ENCODE results near the gene SGMS2.

Gene SGMS2

DNA sequence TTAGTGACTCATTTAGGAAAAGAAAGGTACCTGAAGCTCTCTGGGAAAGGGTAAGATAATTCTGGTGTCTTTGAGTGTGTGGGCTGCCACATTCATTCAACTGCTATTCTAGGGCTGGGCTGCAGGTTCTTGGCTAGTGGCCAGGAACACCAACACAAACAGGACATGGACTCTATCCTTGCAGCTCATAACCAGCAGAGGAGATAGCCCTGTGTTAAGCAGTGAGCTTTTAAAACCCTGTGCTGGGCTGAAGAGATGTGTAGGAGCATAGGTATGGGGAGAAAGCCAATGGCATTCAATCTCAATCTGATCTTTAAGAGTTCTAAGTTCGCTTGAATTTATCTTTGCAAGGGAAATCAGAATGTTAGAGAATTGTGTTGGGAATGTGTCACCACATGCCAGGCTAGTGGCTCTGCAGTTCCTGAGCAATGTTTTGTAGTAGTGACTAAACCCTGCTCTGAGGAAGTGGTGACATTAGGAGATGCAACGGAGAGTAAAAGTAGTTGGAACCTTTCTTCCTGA is 39.2 kb downstream of the SGMS2 start:
- TF ChIP-seq EP300 (IDR thresholded peaks at IDR 0.05; ENCODE audit: borderline replicate concordance): no peak
- TF ChIP-seq NFIC (IDR thresholded peaks at IDR 0.05): peak; percentile 16; the same call in 1 of the 2 replicates

DNA sequence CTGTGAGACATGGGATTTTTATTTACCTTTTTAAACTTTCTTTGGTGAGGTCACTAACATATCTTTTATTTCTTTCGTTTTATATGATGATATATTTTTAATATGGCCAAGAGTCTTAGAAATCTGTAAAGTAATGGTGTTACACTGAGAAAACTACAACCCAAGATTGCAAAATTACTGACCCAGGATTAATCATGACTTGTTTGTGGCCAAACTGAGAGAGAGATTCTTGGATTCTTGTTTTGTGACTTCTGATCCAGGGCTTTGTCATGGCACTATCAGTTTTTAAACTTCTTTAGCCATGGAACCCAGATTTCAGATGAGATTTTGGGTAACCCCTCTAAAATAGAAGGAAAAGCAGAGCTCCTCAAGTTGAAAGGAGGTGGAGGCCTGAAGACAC is 42.0 kb downstream of the SGMS2 start:
- TF ChIP-seq RAD21 (IDR thresholded peaks at IDR 0.05; ENCODE audit: low read depth): no peak
- no peak for TF ChIP-seq TCF12 (IDR thresholded peaks at IDR 0.05; ENCODE audit: low read depth)
- no peak for TF ChIP-seq NFIC (IDR thresholded peaks at IDR 0.05)
- TF ChIP-seq TEAD4 (IDR thresholded peaks at IDR 0.05): no peak
- no peak for TF ChIP-seq EP300 (IDR thresholded peaks at IDR 0.05; ENCODE audit: borderline replicate concordance)
- no peak for TF ChIP-seq YY1 (IDR thresholded peaks at IDR 0.05; ENCODE audit: low read depth)
- TF ChIP-seq TAF1 (IDR thresholded peaks at IDR 0.05; ENCODE audit: low read depth): no peak
- no peak for TF ChIP-seq USF1 (IDR thresholded peaks at IDR 0.05)
- TF ChIP-seq ZBTB7A (IDR thresholded peaks at IDR 0.05; ENCODE audit: low read depth): no peak
- no peak for TF ChIP-seq CEBPB (IDR thresholded peaks at IDR 0.05)
- no peak for TF ChIP-seq EGR1 (IDR thresholded peaks at IDR 0.05)
- TF ChIP-seq REST (IDR thresholded peaks at IDR 0.05; ENCODE audit: low read depth): no peak
- TF ChIP-seq FOXM1 (IDR thresholded peaks at IDR 0.05; ENCODE audit: borderline replicate concordance, low read depth): no peak
- no peak for TF ChIP-seq CREB1 (IDR thresholded peaks at IDR 0.05; ENCODE audit: low read depth)
- TF ChIP-seq, protein P1, sequence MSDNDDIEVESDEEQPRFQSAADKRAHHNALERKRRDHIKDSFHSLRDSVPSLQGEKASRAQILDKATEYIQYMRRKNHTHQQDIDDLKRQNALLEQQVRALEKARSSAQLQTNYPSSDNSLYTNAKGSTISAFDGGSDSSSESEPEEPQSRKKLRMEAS (IDR thresholded peaks at IDR 0.05): no peak

- no peak for TF ChIP-seq USF1 (IDR thresholded peaks at IDR 0.05)
- no peak for TF ChIP-seq EGR1 (IDR thresholded peaks at IDR 0.05)
- no peak for TF ChIP-seq TEAD4 (IDR thresholded peaks at IDR 0.05)
- TF ChIP-seq TAF1 (IDR thresholded peaks at IDR 0.05; ENCODE audit: low read depth): no peak
- TF ChIP-seq NFIC (IDR thresholded peaks at IDR 0.05): no peak
- TF ChIP-seq REST (IDR thresholded peaks at IDR 0.05; ENCODE audit: low read depth): no peak
- TF ChIP-seq CREB1 (IDR thresholded peaks at IDR 0.05; ENCODE audit: low read depth): no peak
- no peak for TF ChIP-seq CEBPB (IDR thresholded peaks at IDR 0.05)
- TF ChIP-seq ZBTB7A (IDR thresholded peaks at IDR 0.05; ENCODE audit: low read depth): no peak
- no peak for TF ChIP-seq RAD21 (IDR thresholded peaks at IDR 0.05; ENCODE audit: low read depth)
- TF ChIP-seq TCF12 (IDR thresholded peaks at IDR 0.05; ENCODE audit: low read depth): no peak
- TF ChIP-seq EP300 (IDR thresholded peaks at IDR 0.05; ENCODE audit: borderline replicate concordance): no peak
- TF ChIP-seq, protein P1 (IDR thresholded peaks at IDR 0.05): no peak
- no peak for TF ChIP-seq FOXM1 (IDR thresholded peaks at IDR 0.05; ENCODE audit: borderline replicate concordance, low read depth)
- no peak for TF ChIP-seq YY1 (IDR thresholded peaks at IDR 0.05; ENCODE audit: low read depth)
Measured at GRCh38 chr4:107870236-107870635, 45.5 kb downstream of the SGMS2 start.

DNA sequence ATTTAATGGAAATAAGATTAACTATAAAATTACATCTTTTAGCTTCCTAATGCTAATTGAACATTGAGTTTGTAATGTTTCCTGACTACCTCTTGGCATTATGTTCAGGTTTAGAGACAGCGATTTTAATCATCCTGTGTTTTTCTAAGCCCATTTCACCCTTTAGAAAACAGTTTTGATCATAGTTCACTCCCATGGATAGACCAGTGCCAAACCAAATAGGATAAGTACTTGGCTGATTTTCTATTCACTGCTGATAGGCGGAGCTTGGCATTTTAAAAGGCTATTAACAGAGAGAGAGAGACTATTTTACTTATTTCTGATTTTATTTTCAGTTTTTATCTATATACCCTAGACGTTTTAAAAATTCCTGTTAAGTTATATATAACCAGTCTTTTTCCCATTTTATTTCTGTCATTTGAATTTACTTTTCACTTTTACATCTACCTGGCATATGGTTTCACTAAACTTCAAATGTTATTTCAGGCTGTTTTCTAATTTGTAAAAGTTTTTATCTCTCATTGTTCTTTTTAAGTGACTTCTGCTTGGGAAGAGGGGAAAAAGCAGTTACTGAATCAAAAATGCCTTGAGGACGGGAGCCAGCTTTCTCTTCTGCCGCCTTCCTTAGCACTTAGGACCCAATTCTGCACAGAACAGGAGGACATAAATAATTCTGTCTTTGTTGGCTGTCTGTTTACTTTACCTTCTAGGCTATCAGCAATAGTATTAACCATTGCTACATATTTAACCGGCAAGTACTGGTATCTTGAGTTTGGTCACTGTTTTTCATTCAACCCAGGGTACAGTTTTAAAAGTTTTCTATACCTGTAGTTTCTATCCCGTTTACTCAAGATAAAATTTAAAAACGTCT is 46.4 kb downstream of the SGMS2 start:
- no peak for TF ChIP-seq REST (IDR thresholded peaks at IDR 0.05; ENCODE audit: low read depth)
- TF ChIP-seq, protein P1 (IDR thresholded peaks at IDR 0.05): no peak
- TF ChIP-seq TAF1 (IDR thresholded peaks at IDR 0.05; ENCODE audit: low read depth): no peak
- TF ChIP-seq RAD21 (IDR thresholded peaks at IDR 0.05; ENCODE audit: low read depth): no peak
- no peak for TF ChIP-seq FOXM1 (IDR thresholded peaks at IDR 0.05; ENCODE audit: borderline replicate concordance, low read depth)
- TF ChIP-seq USF1 (IDR thresholded peaks at IDR 0.05): no peak
- no peak for TF ChIP-seq YY1 (IDR thresholded peaks at IDR 0.05; ENCODE audit: low read depth)

Data from Ishikawa (cell line).